GM06990 (cell line): ENCODE measurements around the gene MACC1.
A peak's percentile ranks its signal among the peaks of the same experiment; 100 is the strongest.

ENCODE experiments used
- DNase-seq: peaks from one replicate; pipeline ENCODE4 v3.0.0-alpha.2; 2011; ENCODE audit not compliant: insufficient read length; ENCODE audit errors: extremely low read depth
- H3K27me3 ChIP-seq: replicated peaks from 2 replicates; pipeline ENCODE4 v1.6.0; 2011; ENCODE audit warnings: low read length; ENCODE audit not compliant: control insufficient read depth, insufficient read depth
- H3K36me3 ChIP-seq: 2 replicates; pipeline ENCODE4 v1.5.1; 2011; ENCODE audit warnings: low read length; ENCODE audit not compliant: control insufficient read depth, insufficient read depth
- H3K4me3 ChIP-seq: replicated peaks from 2 replicates; pipeline ENCODE4 v1.5.1; 2011; ENCODE audit warnings: low read depth, mild to moderate bottlenecking, control low read depth, low read length
- CTCF ChIP-seq: IDR thresholded peaks from 2 replicates; pipeline ENCODE4 v1.5.1; 2011; ENCODE audit warnings: low read length, control low read depth, mild to moderate bottlenecking, inconsistent platforms; ENCODE audit not compliant: insufficient read depth, poor library complexity, severe bottlenecking

The MACC1 gene

GRCh38 chr7:20201380-20201779, 15.8 kb downstream of the MACC1 start:
- no peak for TF ChIP-seq CTCF
- H3K27me3 ChIP-seq, result no peaks in the 10 kb centered on the region
- no peak for DNase-seq
- H3K36me3 ChIP-seq, result no peaks in the 10 kb centered on the region; the same call in 1 of the 2 replicates
- no peak overlapping the region for H3K4me3 ChIP-seq

GRCh38 chr7:20200971-20201370, 16.2 kb downstream of the MACC1 start:
- TF ChIP-seq CTCF, result no peak
- Histone ChIP-seq H3K36me3 (no peaks in the 10 kb centered on the region; the same call in 1 of the 2 replicates), H3K4me3 (no peak overlapping the region), H3K27me3 (no peaks in the 10 kb centered on the region)
- DNase-seq, result no peak

GRCh38 chr7:20200361-20200760, 16.8 kb downstream of the MACC1 start:
- Histone ChIP-seq H3K36me3 (no peaks in the 10 kb centered on the region; the same call in 1 of the 2 replicates), H3K4me3 (no peak overlapping the region; the same call in 1 of the 2 replicates), H3K27me3 (no peaks in the 10 kb centered on the region)
- DNase-seq, result no peak
- TF ChIP-seq CTCF, result no peak

GRCh38 chr7:20199015-20199737, 18.0 kb downstream of the MACC1 start:
- H3K36me3 ChIP-seq, result no peaks in the 10 kb centered on the region
- DNase-seq, result peak; percentile 68
- H3K27me3 ChIP-seq, result no peaks in the 10 kb centered on the region
- no peak for TF ChIP-seq CTCF
- H3K4me3 ChIP-seq, result no peak overlapping the region

GRCh38 chr7:20198260-20198659, 18.9 kb downstream of the MACC1 start:
- TF ChIP-seq CTCF, result no peak

More at GRCh38 chr7:20198260-20198659, 18.9 kb downstream of the MACC1 start:
- Histone ChIP-seq H3K4me3 (no peak overlapping the region), H3K36me3 (no peaks in the 10 kb centered on the region), H3K27me3 (no peaks in the 10 kb centered on the region)
- no peak for DNase-seq
